Myocyte (in vitro differentiated cells): Measurements from ENCODE around the gene NDUFAF8. TPM values are rescaled to one million over a fixed set of nuclear protein-coding genes. Genes with fewer than 3 reads are reported as not detected.
"Not testable (repeated sequence)": the region's sequence is repeated elsewhere in the genome, so short reads cannot be mapped to it uniquely, and the experiment has no call there.

ENCODE experiments used
- DNase-seq: peaks from one replicate; pipeline ENCODE4 v3.0.0-alpha.2; 2012; ENCODE audit warnings: low read depth
- total RNA-seq: library from RNA; depleted of rRNA; stranded (reverse); fragments of >200 nt; gene quantifications from 2 replicates; pipeline ENCODE4 v1.2.3, GENCODE V29; 2014

NDUFAF8 gene
- total RNA-seq, 1 donor from 2014 or later = 29.2 TPM

GRCh38 chr17:81222906-81223761, 16.0 kb upstream of the NDUFAF8 start, which contains the start of gene CEP131:
Gene CEP131 (minus strand): TSS chr17:81222965. CDS start chr17:81220056, 2,909 bp downstream.
- peak; percentile 99 for DNase-seq

- no peak for DNase-seq
These were observed 15.4 kb upstream of the NDUFAF8 start for GRCh38 chr17:81223762-81224130.

GRCh38 chr17:81227630-81228029, 11.5 kb upstream of the NDUFAF8 start:
- not testable (repeated sequence) for DNase-seq

DNA sequence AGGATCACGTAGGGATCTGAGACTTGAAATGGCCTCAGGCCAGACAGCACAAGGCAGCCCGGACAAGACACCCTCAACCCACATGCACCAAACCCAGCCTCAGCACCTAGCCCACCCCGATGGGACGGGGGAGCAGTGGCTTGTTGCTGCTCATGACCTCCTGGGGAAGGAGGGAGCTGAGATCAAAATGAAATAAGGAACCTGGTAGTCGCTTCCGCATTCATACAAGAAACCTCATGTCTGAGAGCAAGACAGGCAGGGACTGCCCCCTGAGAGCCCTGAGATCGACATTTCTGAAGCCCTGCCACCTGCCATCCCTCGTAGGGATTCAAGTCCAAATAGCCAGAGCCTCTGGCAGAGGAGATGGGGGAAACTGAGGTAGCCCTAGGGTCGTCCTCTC, 10.7 kb upstream of the NDUFAF8 start:
- DNase-seq = no peak

DNA sequence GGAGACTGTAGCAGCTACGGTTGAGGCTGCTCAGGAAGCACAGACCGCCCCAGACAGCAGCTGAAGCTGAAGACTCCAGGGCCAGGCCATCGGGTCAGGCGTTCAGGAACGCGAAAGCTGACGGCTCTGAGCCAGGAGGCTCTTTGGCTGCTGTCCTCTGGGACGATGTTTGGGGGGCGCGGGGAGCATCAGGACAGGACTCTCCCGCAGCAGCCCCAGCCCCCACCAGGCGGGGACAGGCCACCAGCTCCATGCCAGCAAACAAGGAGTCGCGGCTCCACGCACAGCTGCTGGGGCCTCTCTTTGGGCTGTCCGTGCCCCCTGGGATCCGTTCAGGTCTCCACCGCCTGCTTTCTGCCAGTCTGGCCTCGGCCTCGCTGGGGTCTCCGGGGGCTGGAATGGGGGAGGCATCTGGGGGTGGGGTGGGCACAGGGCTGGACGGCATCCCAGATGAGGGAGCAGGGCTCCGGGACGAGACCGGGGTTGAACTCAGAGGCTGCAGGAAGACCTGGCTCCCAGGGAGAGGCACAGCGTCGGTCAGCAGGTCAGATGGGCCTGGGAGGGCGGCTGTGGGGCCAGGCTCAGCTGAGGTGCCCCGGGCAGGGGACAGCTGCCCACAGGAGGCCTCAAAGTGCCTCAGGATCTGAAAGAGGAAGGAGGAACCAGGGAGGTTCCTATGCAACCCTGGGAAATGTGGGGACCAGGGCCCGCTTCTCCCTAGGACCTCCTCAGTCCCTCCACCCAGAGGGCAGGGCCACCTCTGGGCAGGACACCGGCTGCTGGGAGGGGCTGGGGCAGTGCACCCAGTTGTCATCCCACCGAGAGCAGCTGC, 10.1 kb upstream of the NDUFAF8 start:
- DNase-seq = no peak

- DNase-seq = no peak
These were observed 9.5 kb upstream of the NDUFAF8 start for GRCh38 chr17:81229666-81229920.

- no peak for DNase-seq
These were observed 8.9 kb upstream of the NDUFAF8 start for GRCh38 chr17:81230043-81230820.

GRCh38 chr17:81231121-81231645, 7.9 kb upstream of the NDUFAF8 start:
- no peak for DNase-seq

- no peak for DNase-seq
These were observed 7.1 kb upstream of the NDUFAF8 start for GRCh38 chr17:81231766-81232581.

DNA sequence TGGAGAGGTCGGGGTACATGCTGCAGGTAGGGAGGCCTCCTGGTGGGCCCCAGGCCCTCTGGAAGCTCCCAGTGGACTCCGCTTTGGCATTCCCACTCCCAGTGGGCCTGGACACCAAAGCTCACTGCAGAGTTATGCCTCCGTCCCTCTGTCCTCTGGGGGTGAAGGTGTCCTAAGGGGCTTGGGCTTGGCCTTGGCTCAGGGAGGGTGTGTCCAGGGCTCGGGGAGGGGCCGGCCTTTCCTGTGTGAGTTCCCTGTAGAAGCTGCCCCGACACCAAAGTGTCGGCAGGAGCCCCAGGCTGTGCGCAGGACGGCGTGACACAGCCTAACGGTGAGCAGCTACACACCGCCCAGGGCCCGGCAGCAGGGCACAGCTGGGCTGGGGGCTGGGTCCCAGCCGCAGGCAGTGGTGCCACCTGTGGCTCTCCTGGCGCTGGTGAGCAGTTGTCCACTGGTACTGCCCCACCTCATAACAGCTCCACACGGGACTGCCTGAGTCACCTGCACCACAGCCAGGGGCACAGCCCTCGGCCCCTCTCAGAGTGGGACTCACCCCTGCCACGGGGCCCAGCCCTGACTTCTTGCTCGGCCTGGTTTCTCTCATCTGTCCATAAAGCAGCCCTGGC, 6.4 kb upstream of the NDUFAF8 start:
- DNase-seq = no peak

GRCh38 chr17:81233316-81233715, 5.8 kb upstream of the NDUFAF8 start:
- DNase-seq = no peak

GRCh38 chr17:81233811-81234505, 5.2 kb upstream of the NDUFAF8 start:
- DNase-seq = no peak

DNA sequence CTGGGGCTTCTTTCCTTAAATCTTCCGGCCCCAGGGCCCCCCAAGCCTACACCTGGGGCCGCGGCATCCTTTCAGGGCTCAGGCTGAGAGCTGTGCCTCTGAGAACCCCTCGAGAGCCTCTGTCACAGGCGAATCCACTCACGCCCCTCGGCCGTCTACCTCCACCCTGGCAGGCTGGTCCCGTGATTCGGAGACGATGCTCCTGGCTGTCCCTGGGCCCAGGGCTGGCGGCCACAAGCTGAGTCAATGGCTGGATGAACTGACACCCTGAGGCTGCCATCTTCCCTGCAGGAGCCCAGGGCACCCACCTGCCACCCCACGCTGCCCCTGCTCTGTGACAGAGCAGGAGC, 4.6 kb upstream of the NDUFAF8 start:
- DNase-seq = no peak

DNA sequence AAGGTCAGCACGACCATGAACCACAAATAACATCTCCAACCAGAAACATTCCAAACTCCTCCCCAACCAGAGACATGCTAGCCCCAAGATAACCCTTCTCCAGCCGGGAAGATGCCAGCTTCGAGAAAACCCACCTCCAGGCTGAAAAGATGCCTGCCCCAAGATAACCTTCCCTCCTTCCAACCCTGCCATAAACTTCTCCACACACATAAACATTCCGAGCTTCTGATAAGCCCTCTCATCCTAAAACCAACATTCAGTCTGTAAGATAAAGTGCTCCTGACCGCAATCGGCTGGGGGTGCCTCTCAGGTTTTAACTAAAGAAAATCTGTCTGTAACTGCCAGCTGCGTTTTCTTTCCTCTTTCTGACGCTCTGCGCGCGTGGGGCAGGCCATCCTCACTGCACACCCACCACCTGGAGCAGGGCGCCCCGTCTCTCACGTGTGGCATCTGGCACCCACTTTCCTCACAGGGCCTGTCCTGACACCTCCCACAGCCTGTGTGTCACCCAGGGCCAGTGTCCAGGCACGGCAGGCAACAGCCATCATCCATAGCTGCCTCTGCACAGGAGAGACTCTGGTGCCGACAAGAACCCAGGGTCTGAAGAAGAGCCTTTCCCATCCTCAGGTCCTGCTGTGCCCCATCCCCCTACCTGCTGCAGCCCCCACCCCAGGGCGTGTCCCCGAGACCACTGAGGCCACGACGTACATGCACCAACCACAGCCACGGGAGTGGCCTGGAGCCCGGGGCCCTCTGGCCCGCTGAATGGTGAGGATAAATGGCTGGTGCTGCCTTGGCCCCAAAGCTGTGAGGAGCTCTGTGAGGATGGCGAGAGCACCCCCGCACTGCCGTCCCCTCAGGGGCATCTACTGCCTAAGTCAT, 3.9 kb upstream of the NDUFAF8 start:
- no peak for DNase-seq

GRCh38 chr17:81235822-81236740, 3.0 kb upstream of the NDUFAF8 start:
- DNase-seq = no peak

- no peak for DNase-seq
These were observed 2.3 kb upstream of the NDUFAF8 start for GRCh38 chr17:81236784-81237183.
